CD4-positive, alpha-beta T cell (primary cell): ENCODE data around the gene BUD23. TPM values are rescaled to one million over a fixed set of nuclear protein-coding genes. Genes with fewer than 3 reads are reported as not detected.
A peak's percentile ranks its signal among the peaks of the same experiment; 100 is the strongest.

Experiments used
- ATAC-seq: fragments of 200-7000 bp; cut with Tn5 transposase; one replicate; pipeline ENCODE4 v1.10.0; 2022; ENCODE audit warnings: mild to moderate bottlenecking; ENCODE audit not compliant: poor library complexity
- CTCF ChIA-PET: fragments of 350-600 bp; sonication (Branson Sonifier 250); formaldehyde crosslinking; loops from one replicate; lab custom pipeline; 2021; ENCODE audit warnings: antibody characterized with exemption, inconsistent platforms; lab: Charles Lee
- POLR2A ChIA-PET: fragments of 350-600 bp; sonication (Branson Sonifier 250); formaldehyde crosslinking; loops from one replicate; lab custom pipeline; 2021; ENCODE audit warnings: antibody characterized with exemption, inconsistent platforms; lab: Charles Lee
- DNase-seq, 14 experiments: peaks; one replicate each; pipeline ENCODE4 v3.0.0-alpha.2; 2013 to 2020; ENCODE audit warnings: mixed read lengths in 2 of 14
- H3K27ac ChIP-seq, 2 donors: one replicate each; pipeline versions ENCODE4 v1.5.1 to v1.7.0; 2013; ENCODE audit warnings: low read length in 2 of 2, low read depth in 1 of 2, mild to moderate bottlenecking in 1 of 2
- H3K27me3 ChIP-seq, 2 experiments: 1 replicate in 1 of 2; 2 replicates in 1 of 2; pipeline versions ENCODE4 v1.6.1 to v1.7.0; 2013; ENCODE audit warnings: low read length in 2 of 2, control low read depth in 1 of 2, mild to moderate bottlenecking in 1 of 2, moderate library complexity in 1 of 2; ENCODE audit not compliant: insufficient read depth in 2 of 2, control insufficient read depth in 1 of 2
- H3K36me3 ChIP-seq: one replicate; pipeline ENCODE4 v1.6.1; 2013; ENCODE audit warnings: low read length, control low read depth; ENCODE audit not compliant: insufficient read depth
- H3K4me1 ChIP-seq: one replicate; pipeline ENCODE4 v1.6.1; 2013; ENCODE audit warnings: low read length, control low read depth; ENCODE audit not compliant: insufficient read depth
- H3K4me3 ChIP-seq: one replicate; pipeline ENCODE4 v1.5.1; 2013; ENCODE audit warnings: mild to moderate bottlenecking, low read length, moderate library complexity
- H3K9me3 ChIP-seq, 2 experiments: 1 replicate in 1 of 2; 2 replicates in 1 of 2; pipeline versions ENCODE4 v1.6.1 to v1.7.0; 2013; ENCODE audit warnings: low read length in 2 of 2, mild to moderate bottlenecking in 2 of 2, control low read depth in 1 of 2, moderate library complexity in 1 of 2; ENCODE audit not compliant: control insufficient read depth in 1 of 2, insufficient read depth in 1 of 2
- H3K27ac Mint-ChIP-seq: one replicate; pipeline ENCODE4 v1.8.0; 2020; ENCODE audit warnings: mixed read lengths
- H3K27me3 Mint-ChIP-seq: one replicate; pipeline ENCODE4 v1.8.0; 2021; ENCODE audit warnings: mixed read lengths
- H3K36me3 Mint-ChIP-seq: one replicate; pipeline ENCODE4 v1.8.0; 2021; ENCODE audit warnings: low read depth, mixed read lengths
- H3K4me1 Mint-ChIP-seq: one replicate; pipeline ENCODE4 v1.8.0; 2021; ENCODE audit warnings: low read depth, mixed read lengths
- H3K4me3 Mint-ChIP-seq: one replicate; pipeline ENCODE4 v1.8.0; 2020; ENCODE audit warnings: mild to moderate bottlenecking, mixed read lengths
- H3K9me3 Mint-ChIP-seq: one replicate; pipeline ENCODE4 v1.8.0; 2020; ENCODE audit warnings: mixed read lengths
- intact Hi-C, 2 experiments: fragments of 100-400 bp; cut with DNase I in 1 of 2; cut with micrococcal nuclease in 1 of 2; formaldehyde crosslinking; loops; one replicate each; pipeline versions ENCODE4 v1.15.1 to v1.9.0; 2023 to 2025; cut with DNase I, micrococcal nuclease
- total RNA-seq, 174 experiments: library from RNA in 2 of 174; stranded (reverse) in 2 of 174; gene quantifications; one replicate each; pipeline ENCODE4 v1.2.3 and lab custom pipeline; 2021 to 2026
- TF ChIP-seq, protein P1 (sequence below): fragments of 200-600 bp; IDR thresholded peaks from one replicate; pipeline ENCODE4 v1.8.0; 2022; ENCODE audit warnings: antibody characterized with exemption, mild to moderate bottlenecking

BUD23 gene
- total RNA-seq, 2 experiments from 2014 or later, result 96.1 to 103 TPM

DNA sequence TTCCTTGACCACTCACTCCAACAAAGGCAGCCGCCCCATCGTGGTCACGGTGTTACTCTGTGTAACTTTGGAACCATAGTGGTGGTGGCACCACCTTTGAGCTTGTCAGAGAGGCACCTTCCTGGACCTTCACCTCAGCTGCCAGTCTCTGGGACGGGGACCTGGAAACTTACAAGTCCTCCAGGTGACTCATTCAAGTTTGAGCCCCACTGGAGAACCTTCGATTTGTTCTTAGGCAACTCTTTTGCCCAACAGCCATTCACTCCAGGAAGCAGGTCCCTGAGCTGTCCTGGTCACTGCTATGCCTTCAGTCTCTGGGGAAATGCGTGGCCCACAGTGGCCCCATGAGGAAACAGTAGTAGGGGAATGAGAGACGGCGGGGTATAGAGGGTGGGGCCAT is 18.8 kb downstream of the BUD23 start:
- no peak overlapping the region for H3K4me3 Mint-ChIP-seq
- no peaks in the 10 kb centered on the region for H3K9me3 ChIP-seq
- H3K4me3 ChIP-seq, result no peak overlapping the region
- no peaks in the 10 kb centered on the region for H3K27me3 Mint-ChIP-seq
- POLR2A ChIA-PET, result interaction anchor here (1.0 kb wide), 1 partner anchor 36 kb away, joined by 4 read pairs; the partner anchor contains the start of gene ABHD11
- peaks cover 12% of the 10 kb centered on the region for H3K4me1 ChIP-seq
- no peak overlapping the region for H3K27ac Mint-ChIP-seq
- H3K36me3 ChIP-seq, result peaks cover 31% of the 10 kb centered on the region
- no peaks in the 10 kb centered on the region for H3K27me3 ChIP-seq
- intact Hi-C loops, result no loop called here
- H3K36me3 Mint-ChIP-seq, result peaks cover 32% of the 10 kb centered on the region
- no peaks in the 10 kb centered on the region for H3K9me3 Mint-ChIP-seq
- CTCF ChIA-PET, result interaction anchor here (1.0 kb wide), 1 partner anchor 32 kb away, joined by 5 read pairs; no protein-coding TSS in a partner anchor
- no peak for ATAC-seq
- TF ChIP-seq, protein P1, sequence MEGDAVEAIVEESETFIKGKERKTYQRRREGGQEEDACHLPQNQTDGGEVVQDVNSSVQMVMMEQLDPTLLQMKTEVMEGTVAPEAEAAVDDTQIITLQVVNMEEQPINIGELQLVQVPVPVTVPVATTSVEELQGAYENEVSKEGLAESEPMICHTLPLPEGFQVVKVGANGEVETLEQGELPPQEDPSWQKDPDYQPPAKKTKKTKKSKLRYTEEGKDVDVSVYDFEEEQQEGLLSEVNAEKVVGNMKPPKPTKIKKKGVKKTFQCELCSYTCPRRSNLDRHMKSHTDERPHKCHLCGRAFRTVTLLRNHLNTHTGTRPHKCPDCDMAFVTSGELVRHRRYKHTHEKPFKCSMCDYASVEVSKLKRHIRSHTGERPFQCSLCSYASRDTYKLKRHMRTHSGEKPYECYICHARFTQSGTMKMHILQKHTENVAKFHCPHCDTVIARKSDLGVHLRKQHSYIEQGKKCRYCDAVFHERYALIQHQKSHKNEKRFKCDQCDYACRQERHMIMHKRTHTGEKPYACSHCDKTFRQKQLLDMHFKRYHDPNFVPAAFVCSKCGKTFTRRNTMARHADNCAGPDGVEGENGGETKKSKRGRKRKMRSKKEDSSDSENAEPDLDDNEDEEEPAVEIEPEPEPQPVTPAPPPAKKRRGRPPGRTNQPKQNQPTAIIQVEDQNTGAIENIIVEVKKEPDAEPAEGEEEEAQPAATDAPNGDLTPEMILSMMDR, result no peak
- DNase-seq, result no peak
- peaks cover 7% of the 10 kb centered on the region for H3K4me1 Mint-ChIP-seq
- no peak overlapping the region for H3K27ac ChIP-seq

DNA sequence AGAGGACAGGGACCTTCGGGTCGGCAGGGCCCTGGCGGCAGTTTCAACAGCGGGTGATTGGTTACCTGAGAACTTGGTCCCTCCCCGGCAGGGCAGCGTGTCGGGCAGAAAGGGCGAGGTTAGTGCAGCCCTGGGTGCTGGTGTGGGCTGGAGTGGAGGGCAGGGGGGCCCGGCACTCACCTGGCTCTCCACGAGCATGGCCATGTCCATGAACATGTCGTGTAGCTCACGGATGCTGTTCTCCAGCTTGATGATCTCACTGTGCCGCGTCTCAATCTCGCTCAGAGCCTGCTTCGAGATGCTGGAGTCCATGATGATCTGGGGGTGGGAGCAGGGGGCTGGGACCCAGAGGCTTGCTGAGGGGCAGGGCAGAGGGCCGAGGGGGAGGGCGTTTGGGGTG is 19.3 kb downstream of the BUD23 start:
- H3K36me3 ChIP-seq, result peaks cover 27% of the 10 kb centered on the region
- peaks cover 15% of the 10 kb centered on the region for H3K4me1 ChIP-seq
- intact Hi-C loops, result no loop called here
- Mint-ChIP-seq H3K4me3 (no peak overlapping the region), H3K9me3 (no peaks in the 10 kb centered on the region), H3K4me1 (peaks cover 7% of the 10 kb centered on the region), H3K27me3 (no peaks in the 10 kb centered on the region), H3K36me3 (peaks cover 28% of the 10 kb centered on the region), H3K27ac (no peak overlapping the region)
- TF ChIP-seq, protein P1, result no peak
- no peak overlapping the region for H3K27ac ChIP-seq
- H3K27me3 ChIP-seq, result no peaks in the 10 kb centered on the region
- CTCF ChIA-PET, result interaction anchor here (1.0 kb wide), 1 partner anchor 32 kb away, joined by 5 read pairs; no protein-coding TSS in a partner anchor
- POLR2A ChIA-PET, result interaction anchor here (1.0 kb wide), 1 partner anchor 36 kb away, joined by 4 read pairs; the partner anchor contains the start of gene ABHD11
- no peak for DNase-seq
- ATAC-seq, result no peak
- H3K4me3 ChIP-seq, result no peak overlapping the region
- no peaks in the 10 kb centered on the region for H3K9me3 ChIP-seq

DNA sequence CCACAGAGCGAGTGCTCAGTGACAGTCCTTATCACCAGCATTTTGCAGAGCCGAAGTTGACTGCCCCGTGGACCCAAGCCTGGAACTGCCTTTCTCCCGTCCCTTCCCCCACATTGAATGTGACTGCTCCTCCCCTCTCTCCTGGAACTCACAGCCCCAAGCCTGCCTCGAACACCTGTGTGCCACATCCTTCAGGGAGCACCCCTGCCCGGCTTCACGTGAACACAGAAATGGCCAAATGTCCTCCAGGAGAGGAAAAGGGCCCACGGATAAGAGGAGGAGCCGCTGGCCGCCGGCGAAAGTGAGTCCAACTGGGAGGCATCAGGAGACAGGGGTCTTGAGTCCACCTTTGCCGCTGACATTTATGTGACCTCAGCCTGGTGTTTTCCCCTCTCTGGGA is 19.8 kb downstream of the BUD23 start:
- H3K27ac Mint-ChIP-seq, result no peak overlapping the region
- peaks cover 7% of the 10 kb centered on the region for H3K4me1 Mint-ChIP-seq
- ATAC-seq, result no peak
- ChIA-PET POLR2A (no interaction called here), CTCF (interaction anchor here (1.4 kb wide), 1 partner anchor 35 kb away, joined by 4 read pairs; the partner anchor contains the start of gene VPS37D)
- H3K27me3 Mint-ChIP-seq, result no peaks in the 10 kb centered on the region
- Histone ChIP-seq H3K27me3 (no peaks in the 10 kb centered on the region), H3K4me3 (no peak overlapping the region), H3K4me1 (peaks cover 15% of the 10 kb centered on the region), H3K36me3 (peaks cover 23% of the 10 kb centered on the region), H3K27ac (no peak overlapping the region), H3K9me3 (no peaks in the 10 kb centered on the region)
- intact Hi-C loops, result no loop called here
- no peak for DNase-seq
- no peaks in the 10 kb centered on the region for H3K9me3 Mint-ChIP-seq
- H3K36me3 Mint-ChIP-seq, result peaks cover 22% of the 10 kb centered on the region
- H3K4me3 Mint-ChIP-seq, result peak overlapping the region; percentile 62
- TF ChIP-seq, protein P1, result no peak
